Right forelimb (tissue), 1 donor: ENCODE results near the gene DLL1.

ENCODE experiments used
- DNase-seq: peaks from one replicate; pipeline ENCODE4 v3.0.0-alpha.2; 2018

DLL1 gene

DNA sequence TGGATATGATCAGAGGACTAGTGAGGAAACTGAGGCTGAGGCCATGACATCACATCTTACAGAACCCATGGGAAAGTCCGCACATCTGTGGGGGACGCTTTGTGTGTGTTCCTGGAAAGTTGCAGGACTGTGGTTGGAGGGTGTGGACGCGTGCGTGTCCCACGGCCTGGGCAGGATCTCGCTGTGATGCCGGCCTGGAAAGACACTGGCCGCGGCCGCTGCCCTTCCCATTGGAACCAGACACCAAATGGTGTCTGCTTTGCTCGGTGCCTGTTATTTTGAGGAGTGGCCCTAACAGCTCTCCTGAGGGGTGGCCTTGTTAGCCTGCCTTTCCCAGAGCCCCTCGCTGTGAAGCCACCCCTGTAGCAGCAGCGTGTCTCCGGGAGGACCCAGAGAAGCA, 41.1 kb downstream of the DLL1 start:
- DNase-seq, result no peak

DNA sequence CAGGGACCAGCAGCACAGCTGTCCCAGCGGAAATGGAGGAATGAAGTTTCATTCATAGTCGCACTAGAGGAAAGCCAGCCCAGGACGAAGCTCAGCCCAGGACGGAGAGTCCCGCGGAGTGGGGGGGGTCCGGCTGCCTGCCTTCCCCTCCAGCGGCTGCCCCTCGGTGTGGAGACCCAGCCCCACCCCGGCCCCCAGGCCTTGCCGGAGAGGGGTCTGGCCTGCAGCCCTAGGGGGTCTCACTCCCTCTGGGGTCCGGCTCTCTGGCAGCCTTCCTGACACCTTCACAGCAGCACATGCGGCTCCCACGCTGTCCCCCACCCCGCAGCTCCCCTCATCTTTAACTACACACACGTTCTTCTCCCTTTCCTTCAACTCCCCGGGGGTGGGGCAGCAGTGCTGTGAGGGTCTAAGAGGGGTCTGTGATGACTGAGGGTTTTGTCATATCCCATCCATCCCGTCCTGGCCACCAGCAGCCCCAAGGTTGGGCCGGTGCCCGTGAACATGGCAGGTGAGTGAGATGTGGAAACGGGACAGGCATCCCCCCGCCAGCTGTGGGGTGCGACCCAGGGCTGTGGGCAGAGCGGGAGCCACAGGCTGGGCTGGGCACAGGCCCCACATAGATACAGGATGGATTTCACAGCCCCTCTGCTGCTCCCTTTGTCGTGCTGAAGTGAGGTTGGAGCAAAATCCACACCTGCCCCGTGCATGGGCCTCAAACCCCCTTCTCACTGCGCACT, 41.8 kb downstream of the DLL1 start:
- no peak for DNase-seq

DNA sequence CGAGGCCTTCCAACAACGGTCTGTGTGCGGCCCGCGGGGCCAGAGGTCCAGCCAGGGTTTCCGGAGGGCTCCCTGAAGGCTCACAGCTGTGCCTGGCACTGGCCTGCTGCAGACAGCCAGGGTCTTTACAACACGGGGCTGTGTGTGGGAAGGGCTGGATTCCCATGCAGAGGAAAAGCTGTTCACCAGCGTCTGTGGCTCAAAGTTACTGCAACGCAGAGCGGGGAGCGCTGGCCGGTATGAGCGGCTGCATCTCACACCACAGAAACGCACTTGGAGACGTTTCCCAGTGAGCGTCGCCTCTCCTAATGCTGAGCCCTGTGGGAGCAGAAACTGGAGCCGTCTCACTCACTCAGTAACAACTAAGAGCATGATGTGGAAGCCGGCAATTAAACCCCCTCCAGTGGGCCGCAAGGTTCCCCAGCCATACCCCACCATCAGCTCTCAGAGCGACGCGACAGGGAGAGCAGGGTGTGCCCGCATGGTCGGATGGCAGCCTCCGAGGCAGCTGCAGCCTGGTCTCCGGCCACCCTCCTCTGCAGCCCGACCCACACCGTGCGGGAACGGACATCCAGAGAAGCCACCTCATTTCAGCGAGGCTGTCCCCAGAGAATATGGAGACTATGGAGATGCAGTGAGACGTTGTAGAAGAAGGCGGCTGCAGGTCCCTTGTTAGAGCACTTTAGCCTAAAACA, 42.6 kb downstream of the DLL1 start:
- no peak for DNase-seq

DNA sequence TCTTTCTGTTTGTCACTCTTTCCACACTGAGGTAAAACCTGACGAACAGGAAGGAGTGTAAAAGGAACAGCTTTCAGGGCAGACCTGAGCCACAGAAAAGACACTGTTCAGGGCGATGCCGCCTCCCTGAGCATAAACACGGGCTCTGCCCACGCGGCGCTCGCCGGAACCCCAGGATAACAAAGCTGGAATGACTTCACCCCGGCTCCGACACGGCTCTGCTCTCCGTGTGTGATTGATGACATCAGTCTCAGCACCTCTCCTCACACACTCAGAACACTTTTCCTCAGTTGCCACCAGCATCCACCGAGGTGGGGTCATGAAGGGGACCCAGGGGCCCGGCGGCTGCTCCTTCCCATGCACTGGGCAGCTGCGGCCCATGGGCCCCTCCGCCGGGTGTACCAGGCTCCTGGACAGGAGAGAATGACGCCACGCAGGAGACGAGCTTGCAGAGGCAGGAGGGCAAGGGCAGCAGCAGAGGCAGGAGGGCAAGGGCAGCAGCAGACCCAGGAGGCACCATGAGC, 43.6 kb downstream of the DLL1 start:
- DNase-seq, result no peak

DNA sequence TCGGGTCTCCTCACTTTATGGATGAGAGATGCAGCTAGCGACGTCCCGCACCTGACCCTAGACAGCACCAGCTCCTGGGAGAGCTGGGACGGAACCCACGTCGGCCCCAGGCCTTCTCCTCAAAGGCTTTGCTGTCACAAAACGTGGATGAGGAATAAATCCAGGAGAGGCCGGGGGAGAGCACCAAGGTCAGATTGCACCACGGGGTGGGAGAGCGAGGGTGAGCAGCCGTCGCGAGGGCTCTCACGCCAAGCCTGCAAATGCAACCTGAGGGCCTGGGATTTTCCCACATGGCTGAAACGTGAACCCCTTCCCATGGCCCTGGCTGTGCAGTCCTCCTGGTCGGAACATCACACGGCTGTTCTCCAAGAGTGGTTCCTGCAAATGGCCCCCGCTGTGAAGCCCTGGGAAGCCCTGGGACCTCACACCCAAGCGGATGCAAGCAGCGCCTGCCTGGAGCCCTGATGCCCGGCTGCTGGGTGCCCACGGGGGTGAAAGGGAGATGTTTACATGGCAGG, 45.3 kb downstream of the DLL1 start:
- DNase-seq, result no peak

DNA sequence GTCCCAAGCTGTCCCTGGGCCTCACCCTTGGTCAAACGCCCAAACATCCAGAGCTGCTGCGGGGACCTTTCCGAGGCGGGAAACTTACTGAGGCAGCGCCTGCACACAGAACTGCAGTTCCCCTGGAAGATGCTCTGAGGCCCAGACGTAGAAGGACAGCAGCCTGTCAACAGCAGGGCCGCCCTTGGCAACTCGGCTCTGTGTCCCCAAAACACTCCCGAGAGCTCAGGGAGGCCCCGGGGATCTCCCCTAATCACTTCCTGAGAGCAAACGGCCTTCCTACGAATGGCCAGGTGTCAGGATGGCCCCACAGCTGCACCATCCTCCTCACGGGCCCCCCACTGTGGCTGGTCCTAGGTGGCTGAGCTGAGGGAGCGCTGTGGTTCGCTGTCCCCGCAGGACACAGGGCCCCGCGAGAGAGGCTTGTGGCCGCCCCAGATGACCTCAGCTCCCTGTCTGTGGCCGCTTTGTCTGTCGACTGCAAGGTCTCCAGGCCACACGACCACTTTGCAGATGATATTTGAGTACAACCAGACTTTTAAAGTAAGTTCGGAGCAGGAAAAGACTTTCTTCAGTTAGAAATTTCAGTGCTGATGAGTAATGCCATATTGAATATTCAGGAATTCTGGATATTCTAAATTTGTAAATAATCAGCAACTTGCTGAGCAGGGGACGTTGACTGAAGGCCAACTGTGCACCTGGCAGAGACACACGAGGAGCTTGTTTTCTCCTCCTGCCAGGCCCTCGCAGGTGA, 46.0 kb downstream of the DLL1 start:
- DNase-seq, result no peak

DNA sequence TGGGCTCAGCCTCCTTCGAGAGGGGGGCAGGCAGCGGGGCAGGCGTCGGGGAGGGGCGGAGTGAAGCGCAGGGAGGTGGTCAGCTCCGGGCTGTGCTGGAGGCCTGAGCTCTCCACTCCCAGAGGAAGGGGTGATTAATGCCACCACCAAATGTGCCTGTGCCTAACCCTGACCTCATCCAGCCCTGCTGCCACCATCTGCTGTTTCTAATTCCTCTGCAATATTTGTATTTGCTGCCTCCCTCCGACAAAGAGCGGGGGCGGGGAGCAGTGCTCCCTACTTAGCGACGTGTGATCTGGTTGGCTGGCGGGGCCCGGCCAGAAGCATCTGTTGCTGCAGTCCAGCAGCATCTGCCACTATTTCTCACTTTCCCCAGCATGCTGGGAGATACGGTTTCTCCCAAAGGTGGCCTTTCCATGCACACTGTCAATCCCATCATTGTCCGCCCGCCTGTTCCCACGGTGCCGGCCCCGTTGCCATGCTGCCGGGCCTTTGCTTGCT, 47.0 kb downstream of the DLL1 start:
- no peak for DNase-seq

DNA sequence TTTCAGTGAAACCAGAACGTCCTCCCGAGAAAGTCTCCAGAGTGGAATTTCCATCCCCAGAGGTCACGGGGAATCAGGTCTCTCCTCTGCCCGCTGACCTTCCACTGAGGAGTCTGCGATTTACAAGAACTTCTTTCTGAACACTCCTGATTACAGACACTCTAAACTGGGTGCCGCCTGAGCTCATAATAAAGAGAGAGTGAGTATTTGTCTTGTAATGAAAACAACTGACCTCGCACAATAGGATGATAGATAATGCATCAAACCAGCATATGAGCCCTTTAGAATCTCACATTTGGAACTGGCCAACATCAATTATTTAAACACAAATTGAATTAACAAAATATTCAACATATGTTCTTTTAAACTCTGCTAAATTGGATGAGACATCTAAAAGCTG, 47.5 kb downstream of the DLL1 start:
- no peak for DNase-seq

DNA sequence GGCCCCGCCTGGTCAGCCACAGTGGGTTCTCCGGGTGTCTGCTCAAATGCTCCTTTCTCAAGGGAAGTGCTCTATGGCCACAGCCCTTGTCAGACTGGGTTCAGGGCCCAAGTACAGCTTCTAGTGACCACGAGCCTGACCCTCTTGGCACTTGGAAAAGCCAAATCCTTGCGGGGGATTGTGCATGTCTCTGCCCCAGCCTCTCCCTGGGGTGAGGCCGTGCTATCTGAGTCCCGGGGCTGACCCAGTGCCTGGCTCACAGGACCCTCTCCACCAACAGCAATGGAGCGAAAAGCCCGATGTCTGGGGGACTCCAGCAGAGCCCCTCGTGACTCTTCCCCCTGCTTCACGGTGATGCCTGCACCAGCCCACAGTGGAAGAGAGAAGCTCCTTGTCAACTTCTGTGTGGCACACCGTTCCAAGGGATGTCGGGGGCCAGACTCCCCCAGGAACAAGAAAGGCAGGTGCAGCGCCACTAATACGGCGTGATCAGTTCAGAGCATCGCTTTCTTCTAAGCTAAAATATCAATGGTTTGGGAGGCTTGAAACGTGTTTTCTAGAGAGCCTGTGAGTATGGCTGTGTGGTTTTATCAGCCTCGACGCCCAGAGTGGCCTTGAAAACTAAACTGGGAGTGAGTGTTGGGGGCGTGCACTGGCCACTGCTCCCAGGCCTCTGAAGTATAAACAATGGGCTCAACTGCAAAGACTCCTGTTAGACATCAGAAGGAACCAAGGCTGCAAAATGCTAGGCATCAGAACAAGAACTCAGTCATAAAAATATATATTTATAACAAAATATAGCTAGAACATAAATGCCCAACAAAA, 51.9 kb downstream of the DLL1 start:
- no peak for DNase-seq

DNA sequence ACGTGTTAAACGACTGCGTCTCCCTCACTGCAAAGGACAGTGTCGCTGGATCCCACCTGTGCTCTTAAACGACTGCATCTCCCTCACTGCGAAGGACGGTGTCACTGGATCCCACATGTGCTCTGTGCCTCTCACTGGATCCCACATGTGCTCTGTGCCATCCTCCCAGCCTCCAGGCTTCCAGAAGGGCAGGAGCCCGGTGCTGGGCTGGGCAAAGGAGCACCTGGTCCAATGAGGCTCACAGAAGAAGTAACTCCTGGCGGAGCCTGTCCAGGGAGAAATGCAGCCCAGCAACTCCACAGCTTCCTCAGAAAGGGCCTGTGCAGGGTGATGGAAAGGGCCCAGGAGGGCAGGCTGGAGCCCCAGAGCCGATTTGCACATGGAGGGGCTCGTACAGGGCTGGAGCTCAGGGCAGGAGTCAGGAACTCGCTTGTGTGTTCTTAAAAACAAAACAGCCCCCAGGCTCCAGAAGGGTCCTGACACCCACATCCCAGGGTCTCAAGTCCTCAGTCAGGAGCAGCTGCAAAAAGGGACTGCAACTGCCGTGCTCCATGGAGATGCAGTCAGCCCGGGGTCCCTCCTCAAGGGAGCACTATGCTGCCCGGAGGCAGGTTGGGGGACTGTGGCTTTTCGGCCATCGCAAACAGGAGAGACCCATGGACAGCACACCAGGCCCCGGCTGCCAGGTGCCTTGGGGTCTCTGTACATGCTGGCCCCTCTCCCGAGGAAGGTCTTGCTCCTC, 52.7 kb downstream of the DLL1 start:
- DNase-seq, result no peak

DNA sequence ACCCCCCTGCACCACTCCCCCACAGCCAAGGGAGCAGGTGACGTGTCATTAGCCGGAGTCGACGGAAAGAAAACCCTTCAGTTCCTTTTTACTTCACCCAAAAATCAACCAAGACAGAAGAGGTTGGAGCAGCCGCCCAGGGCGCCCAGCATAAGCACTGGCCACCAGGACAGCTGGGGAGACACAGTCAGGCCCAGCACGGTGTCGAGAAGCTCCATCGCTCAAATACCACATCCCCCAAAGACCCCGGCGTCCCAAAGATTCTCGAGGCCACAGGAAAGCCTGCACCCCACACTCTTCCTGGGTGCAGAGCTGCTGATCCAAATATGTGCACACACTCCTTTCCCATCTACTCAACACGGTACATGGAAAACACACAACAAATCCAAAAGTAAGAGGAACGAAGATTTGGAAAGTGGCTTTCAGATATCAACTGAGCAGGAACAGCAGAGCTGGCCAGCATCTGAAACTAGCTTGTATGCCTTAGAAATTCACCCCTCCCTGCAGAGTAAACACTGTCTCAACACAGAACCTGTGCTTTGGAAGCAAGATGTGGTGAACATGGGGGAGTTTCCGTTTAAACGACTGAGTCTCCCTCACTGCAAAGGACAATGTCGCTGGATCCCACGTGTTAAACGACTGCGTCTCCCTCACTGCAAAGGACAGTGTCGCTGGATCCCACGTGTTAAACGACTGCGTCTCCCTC, 54.6 kb downstream of the DLL1 start:
- no peak for DNase-seq

DNA sequence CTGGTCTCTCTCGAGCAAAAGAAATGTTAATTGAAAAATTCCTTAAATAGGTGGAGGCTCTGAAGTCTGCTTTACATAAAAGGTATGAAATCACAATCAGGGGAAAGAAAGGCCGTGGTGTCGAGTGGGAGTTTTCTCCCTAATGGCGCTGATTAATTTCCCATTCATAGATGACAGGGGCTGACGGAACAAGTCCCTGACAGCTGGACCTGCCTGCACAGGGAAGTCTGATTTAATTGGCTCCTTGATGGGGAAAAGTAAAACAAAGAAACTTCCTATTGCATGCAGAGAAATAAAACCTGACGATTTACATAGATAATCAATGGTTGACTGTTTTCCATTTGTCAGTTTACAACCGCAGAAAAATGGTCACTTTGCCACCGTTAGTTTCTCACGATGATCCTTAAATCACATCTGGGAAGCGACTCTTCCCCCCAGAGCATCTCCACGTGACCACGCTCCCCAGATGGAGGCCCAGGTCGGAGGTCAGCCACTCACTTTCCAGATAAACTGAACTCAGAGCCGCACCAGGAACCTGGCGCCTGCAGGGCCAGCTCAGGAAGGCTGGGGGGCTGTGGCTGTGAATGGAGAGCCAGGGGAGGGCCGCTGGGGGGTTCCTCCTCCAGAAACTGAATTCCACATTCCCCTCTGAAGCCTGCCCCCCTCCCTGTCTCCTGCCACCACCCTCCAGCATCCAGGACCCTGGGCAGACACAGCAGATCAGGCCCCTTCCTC, 55.3 kb downstream of the DLL1 start:
- no peak for DNase-seq

DNA sequence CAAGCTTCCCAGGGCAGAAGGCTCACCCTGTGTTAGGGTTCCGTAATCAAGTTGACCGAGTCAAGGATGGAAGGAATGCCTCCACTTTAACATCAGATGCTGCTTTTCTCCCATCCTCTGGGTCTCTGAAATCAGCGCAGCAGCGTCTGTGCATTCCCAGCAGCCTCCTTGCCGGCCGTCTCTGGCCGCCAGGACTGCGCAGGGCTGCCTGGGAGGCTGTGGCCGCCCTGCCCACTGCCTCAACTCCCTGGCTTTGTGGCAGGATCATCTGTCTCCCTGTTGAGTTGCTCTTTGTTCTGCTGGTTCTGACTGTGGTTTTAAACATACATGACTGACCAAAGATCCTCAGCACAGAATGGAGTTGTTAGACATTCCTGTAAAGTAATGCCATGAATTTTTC, 56.5 kb downstream of the DLL1 start:
- DNase-seq, result no peak

DNA sequence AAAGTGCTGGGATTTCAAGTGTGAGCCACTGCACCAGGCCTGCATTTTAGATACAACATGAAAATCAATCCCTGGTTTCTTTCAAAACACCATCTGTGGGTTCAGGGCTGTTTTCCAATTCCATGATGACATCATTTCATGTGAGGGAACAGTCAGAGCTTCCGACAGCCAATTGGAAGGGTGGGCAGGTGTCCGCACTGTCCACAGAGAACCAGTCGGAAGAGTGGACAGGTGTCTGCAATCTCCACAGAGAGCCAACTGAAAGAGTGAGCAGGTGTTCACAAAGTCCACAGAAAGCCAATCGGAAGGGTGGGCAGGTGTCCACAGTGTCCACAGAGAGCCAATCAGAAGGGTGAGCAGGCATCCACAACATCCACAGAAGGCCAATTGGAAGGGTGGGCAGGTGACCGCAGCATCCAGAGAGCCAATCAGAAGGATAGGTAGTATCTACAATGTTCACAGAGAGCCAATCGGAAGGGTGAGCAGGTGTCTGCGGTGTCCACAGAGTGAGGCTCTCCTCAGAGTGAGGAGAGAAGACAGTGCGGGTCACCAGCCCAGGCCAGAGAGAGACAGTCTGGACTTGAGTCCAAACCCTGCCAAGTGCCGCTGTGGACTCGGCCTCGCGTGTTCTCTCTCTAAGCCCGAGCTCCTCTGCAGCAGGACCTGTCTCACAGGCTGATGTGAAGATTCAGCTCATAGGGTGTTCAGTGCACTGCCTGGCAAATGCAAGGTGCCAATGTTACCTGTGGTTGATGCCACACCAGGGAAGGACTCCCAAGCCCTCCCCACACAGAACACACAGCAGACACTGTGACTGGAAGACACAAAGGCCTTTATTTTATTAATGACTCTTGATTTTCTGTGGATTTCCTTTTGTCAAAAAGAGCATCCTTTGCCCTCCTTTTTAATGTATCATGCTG, 57.3 kb downstream of the DLL1 start:
- no peak for DNase-seq
